Pons (tissue), 1 donor: ENCODE measurements around the gene YPEL2.
A peak's percentile ranks its signal among the peaks of the same experiment; 100 is the strongest.

ENCODE experiments used
- DNase-seq: peaks from one replicate; pipeline ENCODE4 v3.0.0-alpha.2; 2016; ENCODE audit warnings: low spot score

The YPEL2 gene

GRCh38 chr17:59357219-59357697 is 25.8 kb downstream of the YPEL2 start:
- DNase-seq, result no peak

- no peak for DNase-seq
These were observed 26.5 kb downstream of the YPEL2 start for GRCh38 chr17:59357929-59358328.

- DNase-seq, result no peak
These were observed 29.9 kb downstream of the YPEL2 start for GRCh38 chr17:59361386-59361785.

- DNase-seq, result no peak
These were observed 30.7 kb downstream of the YPEL2 start for GRCh38 chr17:59361916-59362810.

GRCh38 chr17:59362811-59363205 is 31.4 kb downstream of the YPEL2 start:
- DNase-seq, result no peak

GRCh38 chr17:59365383-59365981 is 34.0 kb downstream of the YPEL2 start:
- peak; percentile 95 for DNase-seq

GRCh38 chr17:59366040-59366757 is 34.7 kb downstream of the YPEL2 start:
- DNase-seq, result no peak

GRCh38 chr17:59366773-59367656 is 35.6 kb downstream of the YPEL2 start:
- no peak for DNase-seq

- DNase-seq, result no peak
These were observed 36.2 kb downstream of the YPEL2 start for GRCh38 chr17:59367657-59368045.

GRCh38 chr17:59368218-59368857 is 36.9 kb downstream of the YPEL2 start:
- DNase-seq, result no peak

GRCh38 chr17:59369031-59369975 is 37.8 kb downstream of the YPEL2 start:
- DNase-seq, result no peak

GRCh38 chr17:59370593-59371299 is 39.3 kb downstream of the YPEL2 start:
- DNase-seq, result no peak

- DNase-seq, result no peak
These were observed 40.1 kb downstream of the YPEL2 start for GRCh38 chr17:59371416-59372100.

GRCh38 chr17:59372138-59372751 is 40.8 kb downstream of the YPEL2 start:
- peak; percentile 87 for DNase-seq

GRCh38 chr17:59373882-59374495 is 42.5 kb downstream of the YPEL2 start:
- peak; percentile 25 for DNase-seq

GRCh38 chr17:59374612-59375011 is 43.2 kb downstream of the YPEL2 start:
- DNase-seq, result no peak

- no peak for DNase-seq
These were observed 44.4 kb downstream of the YPEL2 start for GRCh38 chr17:59375857-59376256.

GRCh38 chr17:59376506-59376905 is 45.1 kb downstream of the YPEL2 start:
- no peak for DNase-seq
